CD4-positive, alpha-beta T cell treated with Interleukin-17A for 4 hours (primary cell): ENCODE data around the gene TECR.
"Not testable (repeated sequence)": the region's sequence is repeated elsewhere in the genome, so short reads cannot be mapped to it uniquely, and the experiment has no call there.

ENCODE experiments used
- DNase-seq: peaks from one replicate; pipeline ENCODE4 v3.0.0-alpha.2; 2020; ENCODE audit warnings: mixed read lengths

Gene TECR

GRCh38 chr19:14599548-14600147 is 70.3 kb downstream of the TECR start:
- no peak for DNase-seq

GRCh38 chr19:14603990-14604387 is 74.6 kb downstream of the TECR start:
- no peak for DNase-seq

GRCh38 chr19:14606627-14607026 is 77.2 kb downstream of the TECR start:
- DNase-seq: no peak

- DNase-seq: no peak
These were observed 81.7 kb downstream of the TECR start for GRCh38 chr19:14611051-14611450.

- not testable (repeated sequence) for DNase-seq
These were observed 82.8 kb downstream of the TECR start for GRCh38 chr19:14612242-14612641.

- DNase-seq: no peak
These were observed 83.3 kb downstream of the TECR start for GRCh38 chr19:14612657-14613056.

GRCh38 chr19:14613399-14614098 is 84.2 kb downstream of the TECR start:
- not testable (repeated sequence) for DNase-seq

- DNase-seq: no peak
These were observed 84.7 kb downstream of the TECR start for GRCh38 chr19:14614099-14614412.
